ENCODE results near the gene ZNF586.

GRCh38 chr19:57746580-57747471 is 22.6 kb upstream of the ZNF586 start, which contains the start of gene ZNF776:
- peak in 1 of 3 donors; percentile 10 for TF ChIP-seq POLR2AphosphoS5 (IDR thresholded peaks at IDR 0.05)
- no peak for TF ChIP-seq CTCF (IDR thresholded peaks at IDR 0.05)
